Gastrocnemius medialis (tissue), 4 donors: ENCODE measurements around the gene TAS2R16.

Experiments used
- POLR2A ChIP-seq, 2 donors: fragments of 450-650 bp; IDR thresholded peaks; one replicate each; pipeline ENCODE4 v1.6.1; 2017; ENCODE audit warnings: antibody characterized with exemption in 2 of 2, mild to moderate bottlenecking in 2 of 2, moderate library complexity in 2 of 2
- TF ChIP-seq, protein P1 (sequence below), 5 experiments: fragments of 450-650 bp in 3 of 5; fragments of 200-600 bp in 2 of 5; sonication (generic) in 2 of 5; IDR thresholded peaks in 4 of 5; conservative IDR thresholded peaks in 1 of 5; 1 replicate in 4 of 5; 2 replicates in 1 of 5; pipeline ENCODE4 v1.5.1; 2016 to 2019; ENCODE audit warnings: antibody characterized with exemption in 5 of 5, mild to moderate bottlenecking in 3 of 5, moderate library complexity in 3 of 5

DNA sequence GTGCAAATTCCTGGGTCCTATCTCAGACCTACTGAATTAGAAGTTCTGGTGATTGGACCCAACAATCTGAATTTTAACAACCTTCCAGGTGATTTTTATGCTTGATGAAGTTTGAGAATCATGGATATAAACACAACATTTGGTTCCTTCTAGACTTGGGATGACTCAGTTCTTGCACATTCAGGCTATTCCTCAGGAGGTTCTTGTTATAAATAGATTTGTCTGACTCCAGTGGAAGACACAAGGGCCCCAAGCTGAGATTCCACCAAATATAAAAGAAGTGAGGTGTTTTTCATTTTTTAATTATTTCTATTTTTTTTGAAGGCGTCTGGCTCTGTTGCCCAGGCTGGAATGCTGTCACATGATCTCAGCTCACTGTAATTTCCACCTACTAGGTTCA, 9.4 kb upstream of the TAS2R16 start:
- TF ChIP-seq POLR2A (IDR thresholded peaks at IDR 0.05): no peak
- TF ChIP-seq, protein P1, sequence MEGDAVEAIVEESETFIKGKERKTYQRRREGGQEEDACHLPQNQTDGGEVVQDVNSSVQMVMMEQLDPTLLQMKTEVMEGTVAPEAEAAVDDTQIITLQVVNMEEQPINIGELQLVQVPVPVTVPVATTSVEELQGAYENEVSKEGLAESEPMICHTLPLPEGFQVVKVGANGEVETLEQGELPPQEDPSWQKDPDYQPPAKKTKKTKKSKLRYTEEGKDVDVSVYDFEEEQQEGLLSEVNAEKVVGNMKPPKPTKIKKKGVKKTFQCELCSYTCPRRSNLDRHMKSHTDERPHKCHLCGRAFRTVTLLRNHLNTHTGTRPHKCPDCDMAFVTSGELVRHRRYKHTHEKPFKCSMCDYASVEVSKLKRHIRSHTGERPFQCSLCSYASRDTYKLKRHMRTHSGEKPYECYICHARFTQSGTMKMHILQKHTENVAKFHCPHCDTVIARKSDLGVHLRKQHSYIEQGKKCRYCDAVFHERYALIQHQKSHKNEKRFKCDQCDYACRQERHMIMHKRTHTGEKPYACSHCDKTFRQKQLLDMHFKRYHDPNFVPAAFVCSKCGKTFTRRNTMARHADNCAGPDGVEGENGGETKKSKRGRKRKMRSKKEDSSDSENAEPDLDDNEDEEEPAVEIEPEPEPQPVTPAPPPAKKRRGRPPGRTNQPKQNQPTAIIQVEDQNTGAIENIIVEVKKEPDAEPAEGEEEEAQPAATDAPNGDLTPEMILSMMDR (IDR thresholded peaks at IDR 0.05 in 4 of 5, conservative IDR thresholded peaks at IDR 0.05 in 1 of 5): no peak
